Lower leg skin (tissue), 4 donors: Measurements from ENCODE around the gene KNCN. TPM values are rescaled to one million over a fixed set of nuclear protein-coding genes. Genes with fewer than 3 reads are reported as not detected.

Source experiments
- DNase-seq, 2 donors: peaks; one replicate each; pipeline ENCODE4 v3.0.0-alpha.2; 2019; ENCODE audit warnings: low spot score in 2 of 2
- H3K4me3 ChIP-seq: fragments of 200-600 bp; sonication (generic); 2 replicates; pipeline ENCODE4 v1.5.1; 2017; ENCODE audit warnings: mild to moderate bottlenecking, low read depth; ENCODE audit not compliant: poor library complexity, severe bottlenecking
- CTCF ChIP-seq, 3 donors: fragments of 450-650 bp; IDR thresholded peaks; one replicate each; pipeline ENCODE4 v1.5.1; 2016; ENCODE audit warnings: antibody characterized with exemption in 3 of 3, mild to moderate bottlenecking in 3 of 3, moderate library complexity in 2 of 3
- POLR2A ChIP-seq, 2 donors: fragments of 450-650 bp; IDR thresholded peaks; one replicate each; pipeline ENCODE4 v1.6.1; 2016 to 2017; ENCODE audit warnings: antibody characterized with exemption in 2 of 2, mild to moderate bottlenecking in 1 of 2, moderate library complexity in 1 of 2
- WGBS, 2 donors: methylation state at CpG; one replicate each; pipeline ENCODE4 v1.1.5; 2018; 5-methylcytosine and 5-hydroxymethylcytosine counted together
- intact Hi-C: fragments of 100-400 bp; cut with DNase I; formaldehyde crosslinking; loops from one replicate; pipeline ENCODE4 v1.15.0; 2023; ENCODE audit warnings: low total_unique reads
- total RNA-seq, 4 donors: library from RNA; depleted of rRNA; stranded (reverse); fragments of >200 nt; gene quantifications; one replicate each; pipeline ENCODE4 v1.1.0, GENCODE V29; 2016

KNCN gene
- total RNA-seq, 4 donors from 2014 or later, result not detected

DNA sequence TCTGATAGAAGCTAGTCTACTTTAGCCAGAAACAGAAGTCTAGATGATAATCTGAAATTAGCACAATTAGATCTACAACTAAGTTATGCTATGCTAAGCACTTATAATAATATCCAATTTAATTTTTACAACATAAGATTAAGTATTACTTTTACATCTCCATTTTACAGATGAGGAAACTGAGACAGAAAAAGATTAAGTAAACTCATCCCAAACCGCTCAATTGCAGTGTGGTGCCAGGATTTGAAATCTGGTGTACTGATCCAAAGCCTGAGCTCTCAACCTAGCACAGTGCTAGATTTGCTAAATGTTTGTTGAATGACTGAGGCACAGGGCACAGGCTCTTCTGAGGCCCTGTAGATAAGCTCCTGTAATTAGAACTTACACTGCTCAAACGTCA, 13.8 kb downstream of the KNCN start:
- intact Hi-C loops, result loop anchor here (10.0 kb wide), 1 partner anchor 187 kb away; no protein-coding TSS in a partner anchor
- WGBS, 2 donors, result 71 to 85% methylated on average over 2 of the region's 2 CpGs
- no peak overlapping the region for H3K4me3 ChIP-seq

DNA sequence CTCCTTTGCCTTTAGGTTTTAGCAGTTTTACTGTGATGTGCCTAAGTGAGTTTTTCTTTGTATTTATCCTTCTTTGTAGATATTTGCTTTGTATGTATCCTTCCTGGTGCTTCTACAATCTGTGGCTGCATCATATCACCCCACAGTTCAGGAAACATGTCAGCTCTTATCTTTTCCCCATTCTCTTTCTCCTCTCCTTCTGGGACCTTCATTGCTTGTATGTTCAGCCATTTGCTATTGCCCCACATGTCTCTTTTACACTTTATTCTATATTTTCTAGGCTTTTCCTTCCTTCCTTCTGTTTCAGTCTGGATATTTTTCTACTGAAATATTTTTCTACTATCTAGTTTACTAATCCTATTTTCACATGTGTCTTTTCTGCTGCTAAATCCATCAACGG, 14.9 kb downstream of the KNCN start:
- DNase-seq, result no peak
- 90 to 93% methylated on average over 1 of the region's 1 CpG for WGBS, 2 donors
- H3K4me3 ChIP-seq, result no peak overlapping the region
- intact Hi-C loops, result loop anchor here (10.0 kb wide), 1 partner anchor 188 kb away; no protein-coding TSS in a partner anchor
- TF ChIP-seq POLR2A (IDR thresholded peaks at IDR 0.05) (no peak), CTCF (IDR thresholded peaks at IDR 0.05) (no peak)

More for the DNA sequence above, 13.8 kb downstream of the KNCN start:
- no peak for DNase-seq
- TF ChIP-seq POLR2A (IDR thresholded peaks at IDR 0.05), result no peak
- no peak for TF ChIP-seq CTCF (IDR thresholded peaks at IDR 0.05)

- H3K4me3 ChIP-seq, result no peak overlapping the region
- WGBS, 2 donors, result 62 to 72% methylated on average over 2 of the region's 2 CpGs
- no peak for DNase-seq
- no peak for TF ChIP-seq CTCF (IDR thresholded peaks at IDR 0.05)
- TF ChIP-seq POLR2A (IDR thresholded peaks at IDR 0.05), result no peak
- intact Hi-C loops, result loop anchor here (10.0 kb wide), 1 partner anchor 190 kb away; no protein-coding TSS in a partner anchor
Measured at GRCh38 chr1:46535063-46535462, 16.4 kb downstream of the KNCN start.

GRCh38 chr1:46533179-46533864, 18.1 kb downstream of the KNCN start:
- no peak overlapping the region for H3K4me3 ChIP-seq
- intact Hi-C loops, result loop anchor here (10.0 kb wide), 1 partner anchor 191 kb away; no protein-coding TSS in a partner anchor
- TF ChIP-seq POLR2A (IDR thresholded peaks at IDR 0.05) (no peak), CTCF (IDR thresholded peaks at IDR 0.05) (no peak)
- DNase-seq, result no peak
- WGBS, 2 donors, result 24 to 33% methylated on average over 7 to 12 of the region's 71 CpGs

- DNase-seq, result no peak
- intact Hi-C loops, result loop anchor here (10.0 kb wide), 1 partner anchor 192 kb away; no protein-coding TSS in a partner anchor
- WGBS, 2 donors, result 3% methylated on average over 24 to 31 of the region's 31 CpGs
Measured at GRCh38 chr1:46532498-46533178, 18.8 kb downstream of the KNCN start.

More at GRCh38 chr1:46532498-46533178, 18.8 kb downstream of the KNCN start:
- H3K4me3 ChIP-seq, result no peak overlapping the region
- TF ChIP-seq CTCF (IDR thresholded peaks at IDR 0.05), result no peak
- TF ChIP-seq POLR2A (IDR thresholded peaks at IDR 0.05), result no peak
